ENCODE data around the gene LFNG. TPM values are rescaled to one million over a fixed set of nuclear protein-coding genes. Genes with fewer than 3 reads are reported as not detected.
A peak's percentile ranks its signal among the peaks of the same experiment; 100 is the strongest.

The LFNG gene
- total RNA-seq, 1 donor from 2014 or later: 83.5 TPM

DNA sequence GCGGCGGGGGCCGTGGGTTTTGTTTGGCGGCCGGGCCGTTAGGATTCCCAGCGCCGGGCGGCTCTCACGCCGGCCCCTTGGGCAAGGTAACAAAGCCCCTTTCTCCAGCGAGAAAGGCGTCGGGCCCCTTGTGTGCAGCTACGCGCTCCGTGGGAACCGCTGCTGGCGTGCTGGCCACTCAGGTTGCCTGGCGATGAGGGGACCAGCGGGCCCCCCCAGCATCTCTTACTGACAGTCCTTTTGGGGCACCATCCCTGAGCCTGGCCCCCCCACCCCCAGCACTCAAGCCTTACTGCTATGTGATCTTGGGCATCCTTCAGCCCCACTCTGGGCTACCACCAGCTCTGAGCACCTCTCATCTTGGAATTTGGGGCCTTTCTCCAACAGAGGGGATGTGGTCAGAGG is 1.8 kb downstream of the LFNG start:
- H3K36me3 Mint-ChIP-seq (ENCODE audit: low read depth, unreplicated experiment): no peaks in the 10 kb centered on the region
- peaks cover 22% of the 10 kb centered on the region for H3K27me3 Mint-ChIP-seq (ENCODE audit: unreplicated experiment)
- peaks cover 23% of the 10 kb centered on the region for H3K4me1 Mint-ChIP-seq (ENCODE audit: unreplicated experiment)
- peak overlapping the region; percentile 67 for H3K27ac Mint-ChIP-seq (ENCODE audit: unreplicated experiment)
- TF ChIP-seq, protein P1, sequence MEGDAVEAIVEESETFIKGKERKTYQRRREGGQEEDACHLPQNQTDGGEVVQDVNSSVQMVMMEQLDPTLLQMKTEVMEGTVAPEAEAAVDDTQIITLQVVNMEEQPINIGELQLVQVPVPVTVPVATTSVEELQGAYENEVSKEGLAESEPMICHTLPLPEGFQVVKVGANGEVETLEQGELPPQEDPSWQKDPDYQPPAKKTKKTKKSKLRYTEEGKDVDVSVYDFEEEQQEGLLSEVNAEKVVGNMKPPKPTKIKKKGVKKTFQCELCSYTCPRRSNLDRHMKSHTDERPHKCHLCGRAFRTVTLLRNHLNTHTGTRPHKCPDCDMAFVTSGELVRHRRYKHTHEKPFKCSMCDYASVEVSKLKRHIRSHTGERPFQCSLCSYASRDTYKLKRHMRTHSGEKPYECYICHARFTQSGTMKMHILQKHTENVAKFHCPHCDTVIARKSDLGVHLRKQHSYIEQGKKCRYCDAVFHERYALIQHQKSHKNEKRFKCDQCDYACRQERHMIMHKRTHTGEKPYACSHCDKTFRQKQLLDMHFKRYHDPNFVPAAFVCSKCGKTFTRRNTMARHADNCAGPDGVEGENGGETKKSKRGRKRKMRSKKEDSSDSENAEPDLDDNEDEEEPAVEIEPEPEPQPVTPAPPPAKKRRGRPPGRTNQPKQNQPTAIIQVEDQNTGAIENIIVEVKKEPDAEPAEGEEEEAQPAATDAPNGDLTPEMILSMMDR (IDR thresholded peaks at IDR 0.05; ENCODE audit: unreplicated experiment): no peak
- no peaks in the 10 kb centered on the region for H3K9me3 Mint-ChIP-seq (ENCODE audit: unreplicated experiment)
- DNase-seq (ENCODE audit: low spot score): no peak
- peak overlapping the region; percentile 92 for H3K4me3 Mint-ChIP-seq (ENCODE audit: unreplicated experiment)

- no peaks in the 10 kb centered on the region for H3K36me3 Mint-ChIP-seq (ENCODE audit: low read depth, unreplicated experiment)
- H3K27me3 Mint-ChIP-seq (ENCODE audit: unreplicated experiment): peaks cover 24% of the 10 kb centered on the region
- H3K9me3 Mint-ChIP-seq (ENCODE audit: unreplicated experiment): no peaks in the 10 kb centered on the region
- H3K4me3 Mint-ChIP-seq (ENCODE audit: unreplicated experiment): peak overlapping the region; percentile 92
- TF ChIP-seq, protein P1 (IDR thresholded peaks at IDR 0.05; ENCODE audit: unreplicated experiment): peak; percentile 23
- DNase-seq (ENCODE audit: low spot score): peak; percentile 73
- H3K27ac Mint-ChIP-seq (ENCODE audit: unreplicated experiment): peak overlapping the region; percentile 67
- peaks cover 23% of the 10 kb centered on the region for H3K4me1 Mint-ChIP-seq (ENCODE audit: unreplicated experiment)
Observed at GRCh38 chr7:2521952-2522591, 2.5 kb downstream of the LFNG start.

DNA sequence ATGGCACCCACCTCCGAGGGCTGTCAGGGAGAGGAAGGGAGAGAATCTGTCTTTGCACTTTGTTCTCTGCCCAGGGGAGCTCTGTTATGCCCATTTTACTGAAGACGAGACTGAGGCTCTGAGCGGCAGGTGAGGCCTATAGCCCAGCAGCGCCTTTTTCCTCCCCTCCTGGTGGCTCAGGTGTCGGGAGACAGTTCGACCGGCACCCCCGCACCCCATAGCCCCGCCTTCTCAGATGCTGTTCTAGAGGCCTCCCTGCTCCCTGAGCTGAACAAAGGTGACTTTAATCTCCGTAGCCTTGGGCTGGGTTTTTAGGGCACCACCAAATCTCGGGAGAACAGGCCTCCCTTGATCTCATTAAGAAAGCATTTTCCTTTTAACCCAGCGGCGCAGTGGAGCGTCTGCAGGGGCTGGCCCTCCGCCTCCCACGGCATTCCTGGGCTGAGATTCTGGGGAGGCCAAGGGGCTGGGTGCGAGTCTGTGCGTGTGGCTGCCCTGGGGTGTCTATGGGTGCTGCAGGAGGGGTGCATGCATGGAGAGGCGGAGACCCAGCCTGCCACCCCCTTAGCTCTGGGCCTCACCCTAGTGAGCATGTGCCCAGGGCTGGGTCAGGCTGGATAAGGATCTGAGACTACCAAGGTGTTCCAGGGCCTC is 3.3 kb downstream of the LFNG start:
- Mint-ChIP-seq H3K4me1 (ENCODE audit: unreplicated experiment) (peaks cover 17% of the 10 kb centered on the region), H3K9me3 (ENCODE audit: unreplicated experiment) (no peaks in the 10 kb centered on the region), H3K36me3 (ENCODE audit: low read depth, unreplicated experiment) (no peaks in the 10 kb centered on the region), H3K27ac (ENCODE audit: unreplicated experiment) (peak overlapping the region; percentile 86), H3K27me3 (ENCODE audit: unreplicated experiment) (peaks cover 15% of the 10 kb centered on the region), H3K4me3 (ENCODE audit: unreplicated experiment) (peak overlapping the region; percentile 92)
- TF ChIP-seq, protein P1 (IDR thresholded peaks at IDR 0.05; ENCODE audit: unreplicated experiment): no peak
- no peak for DNase-seq (ENCODE audit: low spot score)

DNA sequence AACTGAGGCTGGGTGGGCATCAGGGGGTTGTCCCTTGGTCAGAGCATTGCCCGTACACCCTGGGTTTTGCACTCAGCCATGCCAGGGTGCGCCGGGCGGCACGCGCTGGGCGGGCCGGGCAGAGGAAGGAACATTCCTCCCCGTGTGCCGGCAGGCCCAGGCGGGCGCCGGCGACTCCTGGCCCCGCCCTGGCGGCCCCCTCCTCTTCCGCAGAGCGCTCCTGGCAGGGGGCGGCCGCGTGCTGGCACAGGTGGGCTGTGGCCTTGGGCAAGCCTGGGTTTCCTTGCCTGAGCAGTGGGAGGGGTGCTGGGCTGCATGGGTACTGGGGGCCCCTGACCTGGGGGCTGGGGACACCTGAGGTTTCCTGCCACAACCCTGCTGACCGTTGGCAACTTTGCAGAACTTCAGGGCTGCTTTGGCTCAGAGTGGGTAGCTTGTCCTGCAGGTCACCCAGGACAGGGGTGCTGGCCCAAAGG is 3.9 kb downstream of the LFNG start:
- Mint-ChIP-seq H3K27ac (ENCODE audit: unreplicated experiment) (no peak overlapping the region), H3K9me3 (ENCODE audit: unreplicated experiment) (no peaks in the 10 kb centered on the region), H3K4me3 (ENCODE audit: unreplicated experiment) (no peak overlapping the region), H3K36me3 (ENCODE audit: low read depth, unreplicated experiment) (peaks cover 5% of the 10 kb centered on the region), H3K27me3 (ENCODE audit: unreplicated experiment) (peaks cover 14% of the 10 kb centered on the region), H3K4me1 (ENCODE audit: unreplicated experiment) (peaks cover 18% of the 10 kb centered on the region)
- TF ChIP-seq, protein P1 (IDR thresholded peaks at IDR 0.05; ENCODE audit: unreplicated experiment): no peak
- no peak for DNase-seq (ENCODE audit: low spot score)

Measured in endothelial cell (in vitro differentiated cells).